ENCODE measurements around the gene GPR17.

The GPR17 gene

DNA sequence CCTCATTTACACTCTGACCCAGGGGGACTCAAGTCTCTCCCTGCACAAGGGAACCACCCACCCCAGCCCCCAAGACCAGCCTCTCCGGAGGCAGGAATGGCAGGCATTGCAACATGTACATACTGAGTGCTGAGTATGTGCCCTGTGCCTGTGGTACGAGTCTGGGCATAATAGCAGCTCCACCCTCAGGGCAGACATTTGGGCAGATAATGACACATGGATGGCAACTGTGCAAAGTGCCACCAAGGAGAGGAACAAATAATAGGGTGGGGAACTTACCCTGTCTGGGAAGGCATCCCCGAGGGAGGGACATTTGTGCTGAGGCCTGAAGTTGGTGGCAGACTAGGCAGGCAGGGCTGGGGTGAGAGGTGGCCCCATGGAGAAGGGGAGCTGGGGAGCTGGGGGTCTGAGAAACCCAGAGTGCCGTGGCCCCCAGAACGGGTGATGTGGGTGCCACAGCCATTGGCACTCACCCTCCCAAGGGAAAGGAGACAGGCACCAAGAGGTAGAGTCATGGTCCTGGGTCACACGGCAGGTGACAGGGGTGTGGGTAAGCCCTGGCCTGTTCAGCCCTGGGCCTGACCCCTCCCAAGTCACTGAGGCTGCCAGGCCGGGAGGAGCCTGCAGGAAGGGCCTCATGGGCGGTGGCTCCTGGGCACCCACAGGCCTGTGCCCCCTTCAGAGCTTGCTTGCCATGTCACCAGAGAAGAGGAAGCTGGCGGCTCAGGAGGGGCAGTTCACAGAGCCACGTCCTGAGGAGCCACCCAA is 15.7 kb upstream of the GPR17 start:
- DNase-seq (ENCODE audit: low read depth): no peak

- no peak for DNase-seq (ENCODE audit: low read depth)
Measured at GRCh38 chr2:127630864-127631540, 15.0 kb upstream of the GPR17 start.

GRCh38 chr2:127631541-127631996 is 14.4 kb upstream of the GPR17 start:
- no peak for DNase-seq (ENCODE audit: low read depth)

DNA sequence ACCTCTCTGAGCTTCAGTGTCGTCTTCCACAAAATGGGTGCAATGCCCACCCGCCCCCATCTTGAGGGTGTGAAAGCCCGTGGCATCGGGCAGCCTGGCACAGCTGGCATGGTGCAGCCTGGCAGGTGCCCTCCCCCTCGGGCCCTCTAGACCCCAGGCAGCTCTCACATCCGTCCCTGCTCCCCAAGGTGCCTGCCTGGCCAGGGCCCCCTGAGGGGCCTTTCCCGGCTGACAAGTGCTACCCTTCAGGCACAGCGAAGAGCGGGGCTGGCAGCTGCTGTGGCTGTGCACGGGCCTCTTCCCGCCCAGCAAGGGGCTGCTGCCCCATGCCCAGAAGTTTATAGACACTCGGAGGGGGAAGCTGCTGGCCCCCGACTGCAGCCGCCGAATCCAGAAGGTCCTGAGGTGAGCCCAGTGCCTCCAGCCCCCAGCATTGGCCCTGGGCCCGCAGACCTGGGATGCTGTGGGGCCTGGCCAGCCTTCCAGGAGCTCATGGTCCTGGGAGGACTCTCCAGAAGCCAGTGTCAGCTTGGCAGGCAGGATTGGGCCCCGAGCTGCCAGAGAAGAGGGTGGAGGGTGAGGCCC is 13.9 kb upstream of the GPR17 start:
- DNase-seq (ENCODE audit: low read depth): no peak

- no peak for DNase-seq (ENCODE audit: low read depth)
Measured at GRCh38 chr2:127632592-127633489, 13.1 kb upstream of the GPR17 start.

- no peak for DNase-seq (ENCODE audit: low read depth)
Measured at GRCh38 chr2:127633556-127634065, 12.3 kb upstream of the GPR17 start.

- DNase-seq (ENCODE audit: low read depth): no peak
Measured at GRCh38 chr2:127634066-127634617, 11.8 kb upstream of the GPR17 start.

DNA sequence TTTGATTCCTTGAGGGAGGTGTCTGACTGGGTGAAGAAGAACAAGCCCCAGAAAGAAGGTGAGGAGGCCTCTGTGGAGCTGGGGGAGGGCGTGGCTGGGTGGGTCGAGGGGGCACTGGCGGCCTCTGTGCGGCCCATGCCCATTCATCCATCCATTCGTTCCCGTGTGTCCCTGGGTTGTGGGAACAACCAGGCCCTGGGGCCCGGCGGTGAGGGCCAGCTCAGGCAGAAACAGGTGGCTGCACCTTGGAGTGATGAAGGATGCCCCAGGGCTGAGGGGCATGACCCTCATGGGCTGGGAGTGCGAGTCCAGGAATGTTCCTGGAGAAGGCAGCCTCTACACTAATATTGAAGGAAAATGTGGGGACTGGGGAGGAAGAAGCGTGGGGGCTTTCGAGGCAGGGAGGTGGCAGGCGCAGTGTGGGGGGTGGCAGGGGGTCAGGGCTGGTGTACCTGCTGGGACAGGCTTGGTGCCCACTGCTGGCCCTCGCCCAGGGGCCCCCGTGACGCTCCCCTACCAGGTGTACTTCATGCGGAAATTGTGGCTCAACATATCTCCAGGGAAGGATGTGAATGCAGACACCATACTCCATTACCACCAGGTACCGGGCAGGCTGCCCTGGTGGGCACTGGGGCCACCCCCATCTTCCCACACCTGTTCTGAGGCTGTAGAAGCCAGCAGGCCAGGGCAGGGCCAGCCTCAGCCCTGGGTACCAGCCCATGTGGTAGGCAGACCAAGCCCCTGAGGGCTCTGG is 11.2 kb upstream of the GPR17 start:
- no peak for DNase-seq (ENCODE audit: low read depth)

DNA sequence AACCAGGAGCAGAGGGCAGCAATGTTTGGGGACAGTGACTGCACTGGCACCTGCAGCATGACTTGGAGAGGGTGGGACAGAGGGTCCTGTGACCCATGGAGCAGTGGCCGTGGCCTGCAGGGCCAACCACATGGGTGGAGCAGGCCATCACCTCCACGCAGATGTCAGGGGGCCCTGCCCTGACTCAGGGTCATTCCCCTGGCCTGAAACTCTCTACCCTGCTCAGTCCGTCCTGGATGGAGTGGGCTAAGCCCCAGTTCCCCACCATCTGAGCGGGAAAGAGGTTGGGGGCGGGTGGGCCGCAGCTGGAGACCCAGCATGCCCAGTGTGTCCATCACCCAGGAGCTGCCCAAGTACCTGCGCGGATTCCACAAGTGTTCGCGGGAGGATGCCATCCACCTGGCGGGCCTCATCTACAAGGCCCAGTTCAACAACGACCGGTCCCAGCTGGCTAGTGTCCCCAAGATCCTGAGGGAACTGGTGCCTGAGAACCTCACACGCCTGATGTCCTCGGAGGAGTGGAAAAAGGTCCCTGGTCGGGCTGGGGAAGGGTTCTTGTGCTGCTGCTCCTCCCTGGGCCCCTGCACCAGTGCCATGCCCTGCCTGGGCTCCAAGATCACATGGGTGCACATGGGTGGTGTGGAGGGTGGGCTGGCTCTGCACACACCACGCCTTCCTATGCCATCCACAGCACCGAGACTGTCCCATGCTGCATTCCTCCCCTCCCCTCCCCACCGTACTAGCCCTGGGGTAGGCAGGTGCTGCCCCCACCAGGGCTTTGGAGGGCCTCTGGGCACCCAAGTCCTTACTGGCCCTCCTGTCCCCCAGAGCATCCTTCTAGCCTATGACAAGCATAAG is 10.3 kb upstream of the GPR17 start:
- DNase-seq (ENCODE audit: low read depth): no peak

GRCh38 chr2:127636248-127637235 is 9.4 kb upstream of the GPR17 start:
- no peak for DNase-seq (ENCODE audit: low read depth)

GRCh38 chr2:127637236-127637630 is 8.7 kb upstream of the GPR17 start:
- no peak for DNase-seq (ENCODE audit: low read depth)

GRCh38 chr2:127637725-127638252 is 8.2 kb upstream of the GPR17 start:
- no peak for DNase-seq (ENCODE audit: low read depth)

DNA sequence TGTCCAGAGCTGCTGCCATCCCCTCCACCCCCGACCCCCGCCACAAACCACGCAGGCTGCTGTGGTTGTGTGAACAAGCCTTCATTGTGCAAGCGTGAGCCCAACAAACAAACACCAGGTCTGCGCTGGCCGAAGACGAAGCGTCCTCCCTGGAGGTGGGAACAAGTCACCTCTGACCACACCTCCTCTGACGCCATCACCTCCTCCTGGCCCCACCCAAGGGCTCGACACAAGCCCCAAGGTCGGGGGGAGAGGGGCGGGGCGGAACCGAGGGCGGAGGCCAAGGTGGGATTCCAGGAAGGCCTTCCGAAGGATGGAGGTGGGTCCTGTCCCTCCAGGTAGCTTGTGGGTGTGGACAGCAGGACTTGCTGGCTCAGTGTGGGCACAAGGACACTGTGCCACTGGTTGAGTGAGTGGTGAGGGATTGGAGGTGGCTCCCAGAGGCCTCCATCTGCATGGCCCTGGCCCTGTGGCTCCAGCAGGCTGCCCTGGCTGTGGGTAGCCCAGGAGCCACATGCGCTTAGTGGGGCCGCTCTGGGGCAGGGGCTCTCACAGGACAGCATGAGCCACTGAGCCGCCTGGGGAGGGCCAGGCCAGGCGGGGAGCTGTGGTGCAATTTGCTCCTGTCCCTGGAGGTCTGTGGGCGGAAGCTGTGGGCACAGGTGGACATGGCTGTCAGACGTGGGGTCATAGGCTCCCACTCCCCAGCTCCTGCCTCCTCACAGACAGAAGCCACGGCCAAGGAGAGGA is 7.4 kb upstream of the GPR17 start:
- no peak for DNase-seq (ENCODE audit: low read depth)

GRCh38 chr2:127639111-127639474 is 6.9 kb upstream of the GPR17 start:
- no peak for DNase-seq (ENCODE audit: low read depth)

- DNase-seq (ENCODE audit: low read depth): no peak
Measured at GRCh38 chr2:127640082-127641072, 5.6 kb upstream of the GPR17 start.

GRCh38 chr2:127641133-127641532 is 4.8 kb upstream of the GPR17 start:
- DNase-seq (ENCODE audit: low read depth): no peak

Data from activated T-helper 9 cell treated with anti-CD3 and anti-CD28 coated beads, Interleukin-2, amount 50 U/mL, for 16 hours (primary cell).